Motor neuron (in vitro differentiated cells): ENCODE data around the gene GPC1. TPM values are rescaled to one million over a fixed set of nuclear protein-coding genes. Genes with fewer than 3 reads are reported as not detected.
A peak's percentile ranks its signal among the peaks of the same experiment; 100 is the strongest.

ENCODE experiments used
- ATAC-seq, 8 experiments: fragments of 200-7000 bp; cut with Tn5 transposase; replicated peaks in 6 of 8; 2 replicates each; pipeline ENCODE4 v1.8.0; 2021; ENCODE audit warnings: mild to moderate bottlenecking in 8 of 8, moderate library complexity in 8 of 8
- H3K27ac ChIP-seq, 2 donors: fragments of 250-450 bp; sonication (Bioruptor Pico); 2 replicates each; pipeline ENCODE4 v1.9.0; 2021; ENCODE audit warnings: antibody characterized with exemption in 2 of 2, mild to moderate bottlenecking in 2 of 2, moderate library complexity in 1 of 2
- H3K4me1 ChIP-seq, 2 donors: fragments of 250-450 bp; sonication (Bioruptor Pico); replicated peaks in 1 of 2; 2 replicates each; pipeline ENCODE4 v1.6.1; 2021; ENCODE audit warnings: antibody characterized with exemption in 2 of 2, mild to moderate bottlenecking in 2 of 2, moderate library complexity in 1 of 2
- H3K4me3 ChIP-seq, 5 donors: fragments of 250-450 bp; sonication (Bioruptor Pico); 2 replicates each; pipeline ENCODE4 v1.9.0; 2021; ENCODE audit warnings: antibody characterized with exemption in 5 of 5, mild to moderate bottlenecking in 5 of 5, moderate library complexity in 4 of 5
- WGBS, 10 experiments: fragments of 450-650 bp; shearing (Covaris generic); methylation state at CpG; one replicate each; pipeline ENCODE4 v1.0.0; 2022; 5-methylcytosine and 5-hydroxymethylcytosine counted together
- in situ Hi-C, 9 experiments: fragments of 400-800 bp; cut with MboI; loops; one replicate each; pipeline ENCODE4 v1.15.0; 2021; ENCODE audit warnings: low sequenced_read_pairs in 9 of 9, low pct_unique_long_range_greater_than_20kb in 2 of 9; ENCODE audit not compliant: unreplicated experiment in 9 of 9
- total RNA-seq, 8 experiments: library from RNA; unstranded; fragments of 300-600 nt; gene quantifications; 2 replicates each; pipeline versions ENCODE4 v1.2.3 to v1.2.4, GENCODE V29; 2022

Gene GPC1
- total RNA-seq, 8 experiments from 2014 or later, result 3.8 to 44.1 (median 18.0) TPM

DNA sequence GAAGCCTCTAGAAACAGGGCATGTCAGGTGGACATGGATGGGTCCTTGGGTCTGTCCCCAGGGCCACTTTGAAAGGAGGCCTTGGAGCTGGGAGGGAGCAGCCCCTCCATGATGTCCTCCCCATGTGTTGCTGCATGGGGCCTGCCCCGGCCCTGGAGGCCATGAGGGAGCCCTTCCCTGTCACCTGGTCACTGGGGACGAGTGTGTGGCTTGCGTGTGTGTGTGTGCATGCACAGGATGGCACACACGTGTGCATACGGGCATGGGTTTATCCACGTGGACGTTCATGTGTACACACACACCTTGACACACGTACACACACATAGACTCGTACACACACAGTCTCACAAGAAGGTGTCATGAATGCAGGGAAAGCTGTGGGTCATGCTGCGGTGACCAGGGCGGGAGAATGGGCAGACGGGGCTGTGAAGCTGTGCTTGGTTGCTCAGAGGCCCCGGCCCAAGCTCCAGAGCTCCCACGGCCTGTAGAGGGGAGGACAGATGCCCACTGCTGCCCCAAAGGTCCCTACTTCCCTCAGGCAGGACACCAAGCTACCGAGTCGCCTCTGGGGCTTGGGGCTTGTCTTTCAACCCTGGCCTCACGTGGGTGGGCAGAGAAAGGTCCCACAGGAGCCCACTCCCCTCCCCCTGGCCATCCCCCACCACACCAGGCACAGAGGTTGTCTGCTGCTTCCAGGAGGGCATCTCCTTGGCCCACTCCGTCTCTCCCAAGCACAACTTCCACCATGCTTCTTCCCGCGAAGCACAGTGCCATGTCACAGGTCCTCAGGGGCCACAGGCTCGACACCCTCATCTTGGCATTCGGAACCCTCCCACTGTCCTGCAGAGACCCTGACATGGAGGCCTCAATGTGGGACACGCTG lies 42.3 kb upstream of the GPC1 start:
- ATAC-seq, result no peak

GRCh38 chr2:240393831-240394410 lies 41.5 kb upstream of the GPC1 start:
- ATAC-seq, result no peak
- in situ Hi-C loops, result no loop called here
- Histone ChIP-seq H3K4me3 (no peak overlapping the region), H3K4me1 (no peaks in the 10 kb centered on the region), H3K27ac (no peak overlapping the region)
- 29 to 100% (median 90%) methylated on average over 3 to 10 of the region's 21 CpGs; no CpG with 5 or more reads in 5 of the 10 experiments for WGBS, 10 experiments

More for the DNA sequence above, 42.3 kb upstream of the GPC1 start:
- Histone ChIP-seq H3K4me3 (no peak overlapping the region), H3K4me1 (no peaks in the 10 kb centered on the region), H3K27ac (no peak overlapping the region)
- 60 to 100% (median 82%) methylated on average over 1 to 3 of the region's 23 CpGs; no CpG with 5 or more reads in 5 of the 10 experiments for WGBS, 10 experiments
- in situ Hi-C loops, result no loop called here

- no peak for ATAC-seq
- in situ Hi-C loops, result no loop called here
- WGBS, 10 experiments, result 60 to 100% (median 91%) methylated on average over 1 to 2 of the region's 9 CpGs; no CpG with 5 or more reads in 6 of the 10 experiments
- no peak overlapping the region for H3K27ac ChIP-seq
- H3K4me1 ChIP-seq, result no peaks in the 10 kb centered on the region
- no peak overlapping the region for H3K4me3 ChIP-seq
Observed at GRCh38 chr2:240394549-240394948, 40.9 kb upstream of the GPC1 start.

GRCh38 chr2:240395448-240395847 lies 40.0 kb upstream of the GPC1 start:
- Histone ChIP-seq H3K27ac (no peak overlapping the region), H3K4me1 (no peaks in the 10 kb centered on the region), H3K4me3 (no peak overlapping the region)
- WGBS, 10 experiments, result 60 to 100% (median 80%) methylated on average over 1 to 2 of the region's 8 CpGs; no CpG with 5 or more reads in 5 of the 10 experiments
- ATAC-seq, result no peak
- in situ Hi-C loops, result no loop called here

DNA sequence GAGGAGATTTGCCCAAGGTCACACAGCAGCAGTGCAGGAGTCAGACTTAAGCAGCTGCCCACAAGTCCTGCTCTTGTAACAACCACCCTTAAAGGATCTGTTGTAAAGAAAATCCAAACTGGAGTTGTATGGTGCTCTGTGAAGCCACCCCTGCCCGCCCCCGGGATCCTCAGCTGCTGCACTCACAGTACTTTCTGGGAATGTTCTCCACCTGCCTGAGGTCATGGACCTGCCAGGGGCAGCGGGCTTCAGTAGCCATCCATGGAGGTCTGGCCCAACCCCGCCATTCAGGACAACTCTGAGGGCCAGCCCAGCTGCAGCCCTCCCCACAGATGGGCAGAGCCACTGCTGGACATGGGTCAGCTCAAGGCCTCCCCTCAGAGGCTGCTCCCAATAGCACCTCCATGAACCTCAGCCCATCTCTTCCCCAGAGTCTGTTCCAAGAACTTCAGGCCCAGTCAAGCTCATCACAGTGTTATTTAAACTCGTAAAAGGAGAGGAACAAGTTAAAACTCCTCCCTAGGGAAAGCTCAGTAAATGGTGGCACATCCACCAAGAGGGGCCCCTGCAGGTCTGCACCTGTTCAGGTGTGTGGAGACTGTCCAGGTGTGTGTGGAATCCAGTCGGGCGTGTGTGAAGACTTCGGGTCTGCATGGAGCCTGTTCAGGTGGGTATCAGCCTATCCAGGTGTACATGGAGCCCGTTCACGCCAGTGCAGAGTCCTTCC lies 39.4 kb upstream of the GPC1 start:
- in situ Hi-C loops, result no loop called here
- ATAC-seq, result no peak
- H3K27ac ChIP-seq, result no peak overlapping the region
- no peak overlapping the region for H3K4me3 ChIP-seq
- no peaks in the 10 kb centered on the region for H3K4me1 ChIP-seq
- 40 to 93% (median 80%) methylated on average over 2 to 6 of the region's 10 CpGs; no CpG with 5 or more reads in 6 of the 10 experiments for WGBS, 10 experiments

GRCh38 chr2:240396623-240397541 lies 38.6 kb upstream of the GPC1 start:
- peak in 2 of 8 experiments; percentile 5 to 7 for ATAC-seq
- in situ Hi-C loops, result no loop called here
- 0 to 83% (median 41%) methylated on average over 1 to 6 of the region's 12 CpGs; no CpG with 5 or more reads in 4 of the 10 experiments for WGBS, 10 experiments
- H3K4me1 ChIP-seq, result no peaks in the 10 kb centered on the region
- H3K4me3 ChIP-seq, result no peak overlapping the region
- H3K27ac ChIP-seq, result no peak overlapping the region

GRCh38 chr2:240397542-240397916 lies 37.9 kb upstream of the GPC1 start:
- H3K4me1 ChIP-seq, result no peaks in the 10 kb centered on the region
- in situ Hi-C loops, result no loop called here
- no peak for ATAC-seq
- no peak overlapping the region for H3K27ac ChIP-seq
- no peak overlapping the region for H3K4me3 ChIP-seq
- 100% methylated on average over 1 of the region's 9 CpGs; no CpG with 5 or more reads in 9 of the 10 experiments for WGBS, 10 experiments

DNA sequence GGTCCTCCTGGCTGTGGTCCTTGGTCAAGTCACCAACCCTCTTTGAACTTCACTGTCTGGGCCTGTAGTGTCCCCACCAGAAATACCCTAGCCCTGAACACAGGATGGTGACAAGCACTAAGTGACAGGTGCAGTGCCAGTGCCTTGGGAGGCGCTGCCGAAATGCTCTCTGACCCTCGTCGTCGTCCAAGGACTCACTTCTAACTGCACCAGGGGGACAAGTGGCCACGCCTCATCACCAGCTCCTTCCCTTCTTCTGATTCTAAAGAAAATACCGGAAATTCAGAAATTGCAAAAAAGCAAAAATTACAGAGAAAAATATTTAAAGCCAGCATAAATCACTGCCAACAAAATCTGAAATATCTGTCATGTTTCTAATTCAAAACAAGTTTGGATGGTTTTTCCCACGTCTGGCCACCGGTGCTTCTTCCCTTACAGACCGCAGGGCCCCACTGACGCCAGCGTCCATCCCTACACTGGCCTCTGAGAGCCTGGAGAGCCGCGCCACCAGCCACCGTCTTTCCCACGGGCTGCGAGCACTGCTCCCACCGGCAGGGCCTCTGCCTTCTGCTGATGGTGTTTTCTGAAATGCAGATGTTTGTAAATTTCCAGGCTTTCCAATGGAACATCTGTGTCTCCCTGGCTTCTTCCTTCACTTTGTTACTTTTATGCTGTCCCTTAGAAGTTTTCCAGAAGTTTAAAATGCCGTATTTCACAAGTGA lies 37.4 kb upstream of the GPC1 start:
- no peak overlapping the region for H3K27ac ChIP-seq
- H3K4me1 ChIP-seq, result no peaks in the 10 kb centered on the region
- no peak overlapping the region for H3K4me3 ChIP-seq
- ATAC-seq, result peak in 3 of 8 experiments; percentile 49 to 68 (median 53)
- in situ Hi-C loops, result no loop called here
- 7 to 80% (median 67%) methylated on average over 1 to 12 of the region's 19 CpGs; no CpG with 5 or more reads in 3 of the 10 experiments for WGBS, 10 experiments

DNA sequence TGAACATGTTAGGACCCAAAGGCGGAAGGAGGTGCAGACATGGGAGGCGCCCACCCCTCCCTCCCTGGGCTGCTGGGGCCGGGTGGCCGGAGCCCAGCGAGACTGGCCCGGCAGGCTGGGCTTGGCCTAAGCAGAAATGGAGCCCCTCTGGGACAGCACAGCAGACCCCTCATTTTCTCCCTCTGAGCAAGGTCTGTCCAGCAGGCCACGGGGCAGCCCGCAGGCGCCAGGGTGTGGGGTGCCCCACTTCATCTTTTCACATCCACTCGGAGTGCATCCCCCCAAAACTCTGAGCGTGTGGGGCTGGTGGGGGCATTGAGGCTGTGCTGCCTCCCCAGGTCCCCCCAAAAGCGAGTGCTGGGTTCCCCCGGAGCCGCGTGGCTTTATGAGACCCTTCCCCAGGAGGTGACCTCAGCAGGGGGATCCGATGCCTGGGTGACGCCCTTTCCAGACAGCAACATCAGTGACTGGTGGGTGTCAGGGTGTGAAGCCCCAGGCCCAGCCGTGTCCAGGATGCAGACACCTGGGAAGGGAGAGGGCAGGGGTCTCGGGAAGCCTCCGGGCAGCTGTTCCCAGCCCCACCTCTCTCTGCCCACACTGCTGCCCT lies 36.7 kb upstream of the GPC1 start:
- WGBS, 10 experiments, result 33 to 90% (median 80%) methylated on average over 1 to 4 of the region's 20 CpGs; no CpG with 5 or more reads in 5 of the 10 experiments
- Histone ChIP-seq H3K27ac (no peak overlapping the region), H3K4me3 (no peak overlapping the region), H3K4me1 (no peaks in the 10 kb centered on the region)
- in situ Hi-C loops, result no loop called here
- peak in 1 of 8 experiments; percentile 35 for ATAC-seq

- in situ Hi-C loops, result no loop called here
- 60 to 91% (median 65%) methylated on average over 1 to 4 of the region's 14 CpGs; no CpG with 5 or more reads in 6 of the 10 experiments for WGBS, 10 experiments
- H3K27ac ChIP-seq, result no peak overlapping the region
- ATAC-seq, result no peak
- no peaks in the 10 kb centered on the region for H3K4me1 ChIP-seq
- no peak overlapping the region for H3K4me3 ChIP-seq
Observed at GRCh38 chr2:240399419-240400324, 35.8 kb upstream of the GPC1 start.
